ENCODE results near the gene TMEM50A.
"Not testable (repeated sequence)": the region's sequence is repeated elsewhere in the genome, so short reads cannot be mapped to it uniquely, and the experiment has no call there.

Gene TMEM50A

DNA sequence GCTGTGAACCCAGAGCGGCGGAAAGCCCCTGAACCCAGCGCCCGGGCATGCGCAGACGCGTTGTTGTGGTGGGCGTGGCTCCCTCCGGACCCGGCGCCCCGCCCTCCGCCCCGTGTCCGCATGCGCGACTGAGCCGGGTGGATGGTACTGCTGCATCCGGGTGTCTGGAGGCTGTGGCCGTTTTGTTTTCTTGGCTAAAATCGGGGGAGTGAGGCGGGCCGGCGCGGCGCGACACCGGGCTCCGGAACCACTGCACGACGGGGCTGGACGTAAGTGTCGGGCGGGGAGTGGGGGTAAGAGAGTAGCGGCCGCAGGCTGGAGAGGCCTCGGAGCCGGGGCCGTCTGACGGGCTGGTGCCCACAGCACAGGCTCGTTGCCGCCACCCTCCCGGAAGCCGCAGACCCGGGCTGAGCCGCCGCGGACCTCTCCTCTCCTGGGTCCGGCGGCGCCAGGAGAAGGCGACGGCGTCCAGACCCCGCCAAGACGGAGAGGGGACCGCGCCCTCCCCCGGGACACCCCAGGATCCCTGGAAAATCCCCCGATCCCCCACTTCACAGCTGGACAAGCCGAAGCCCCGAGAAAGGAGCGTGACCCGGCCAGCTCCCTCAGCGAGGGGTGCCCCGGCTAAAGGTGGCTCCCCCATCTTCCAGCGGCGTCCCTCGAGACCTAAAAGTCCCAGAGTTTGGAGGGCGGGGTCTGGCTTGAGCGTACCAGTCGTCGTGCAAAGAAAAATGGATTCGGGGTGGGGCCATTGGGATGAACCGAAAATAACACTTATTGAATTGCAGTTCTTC is at the start of gene TMEM50A:
TMEM50A (plus strand) TSS at position 147 of the 794 bp plus-strand sequence. CDS start 2,153 bp downstream, outside the sequence.
- in situ Hi-C loops (cut with HindIII; ENCODE audit: low sequenced_read_pairs) = no loop called here

DNA sequence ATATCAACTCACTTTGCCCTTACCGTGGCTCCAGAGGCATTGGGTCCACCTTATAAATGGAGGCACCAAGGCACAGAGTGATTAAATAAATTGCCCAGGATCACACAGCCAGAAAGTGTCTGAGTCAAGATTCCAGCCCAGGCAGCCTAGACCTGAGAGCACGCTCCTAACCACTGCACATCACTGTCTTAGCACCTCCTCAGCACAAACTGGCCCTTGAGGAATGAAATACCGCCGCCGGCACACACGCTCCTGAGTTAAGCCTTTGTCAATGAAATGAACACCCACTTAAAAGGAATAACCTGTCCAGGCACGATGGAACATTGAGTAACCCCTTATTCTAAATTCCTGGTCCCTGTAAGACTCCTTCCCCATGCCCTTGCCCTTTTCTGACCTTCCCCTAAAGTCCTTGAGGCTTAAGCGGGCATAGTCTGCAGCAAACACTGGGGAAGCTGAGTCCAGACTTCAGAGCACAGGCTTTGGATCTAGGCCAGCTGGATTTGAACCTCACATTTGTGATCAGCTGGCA is 49.5 kb upstream of the TMEM50A start:
- in situ Hi-C loops (cut with HindIII; ENCODE audit: low sequenced_read_pairs) = not testable (repeated sequence)

DNA sequence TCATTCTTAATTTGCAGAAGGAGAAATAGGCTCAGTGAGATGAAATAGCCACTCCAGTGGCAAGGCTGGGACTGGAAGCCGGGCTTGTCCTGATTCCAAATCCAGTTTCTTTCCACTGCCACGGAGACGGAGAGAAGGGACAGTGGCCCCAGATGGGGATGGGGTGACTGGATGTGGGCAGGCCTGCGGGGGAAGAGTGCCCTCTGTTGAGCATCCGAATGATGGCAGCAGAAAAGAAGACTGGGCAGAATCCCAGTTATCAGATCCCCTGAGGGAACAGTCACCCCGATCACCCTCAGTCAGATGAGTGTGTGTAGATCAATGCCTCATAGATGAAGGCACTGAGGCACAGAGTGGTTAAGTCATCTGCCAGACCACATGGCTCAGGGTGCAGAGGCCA is 48.1 kb upstream of the TMEM50A start:
- in situ Hi-C loops (cut with HindIII; ENCODE audit: low sequenced_read_pairs) = not testable (repeated sequence)

DNA sequence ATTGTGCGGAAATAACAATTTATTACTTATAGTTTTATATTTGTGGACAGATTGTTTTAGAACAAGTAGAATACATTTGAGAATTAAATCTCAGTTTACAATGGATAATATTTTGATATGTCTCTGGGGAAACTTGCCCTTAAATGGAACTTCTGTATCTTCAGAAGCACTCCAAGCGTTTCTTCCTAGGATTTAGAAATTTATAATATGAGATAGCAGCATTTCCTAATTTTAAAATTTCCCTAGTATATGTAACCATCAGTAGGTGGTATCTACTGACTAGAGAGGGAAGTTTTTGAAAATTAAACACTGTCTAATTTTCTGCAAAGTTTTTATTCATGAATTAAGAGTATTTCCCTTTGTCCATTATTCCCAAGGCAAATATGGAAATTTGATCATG is 44.7 kb upstream of the TMEM50A start:
- in situ Hi-C loops (cut with HindIII; ENCODE audit: low sequenced_read_pairs) = not testable (repeated sequence)

DNA sequence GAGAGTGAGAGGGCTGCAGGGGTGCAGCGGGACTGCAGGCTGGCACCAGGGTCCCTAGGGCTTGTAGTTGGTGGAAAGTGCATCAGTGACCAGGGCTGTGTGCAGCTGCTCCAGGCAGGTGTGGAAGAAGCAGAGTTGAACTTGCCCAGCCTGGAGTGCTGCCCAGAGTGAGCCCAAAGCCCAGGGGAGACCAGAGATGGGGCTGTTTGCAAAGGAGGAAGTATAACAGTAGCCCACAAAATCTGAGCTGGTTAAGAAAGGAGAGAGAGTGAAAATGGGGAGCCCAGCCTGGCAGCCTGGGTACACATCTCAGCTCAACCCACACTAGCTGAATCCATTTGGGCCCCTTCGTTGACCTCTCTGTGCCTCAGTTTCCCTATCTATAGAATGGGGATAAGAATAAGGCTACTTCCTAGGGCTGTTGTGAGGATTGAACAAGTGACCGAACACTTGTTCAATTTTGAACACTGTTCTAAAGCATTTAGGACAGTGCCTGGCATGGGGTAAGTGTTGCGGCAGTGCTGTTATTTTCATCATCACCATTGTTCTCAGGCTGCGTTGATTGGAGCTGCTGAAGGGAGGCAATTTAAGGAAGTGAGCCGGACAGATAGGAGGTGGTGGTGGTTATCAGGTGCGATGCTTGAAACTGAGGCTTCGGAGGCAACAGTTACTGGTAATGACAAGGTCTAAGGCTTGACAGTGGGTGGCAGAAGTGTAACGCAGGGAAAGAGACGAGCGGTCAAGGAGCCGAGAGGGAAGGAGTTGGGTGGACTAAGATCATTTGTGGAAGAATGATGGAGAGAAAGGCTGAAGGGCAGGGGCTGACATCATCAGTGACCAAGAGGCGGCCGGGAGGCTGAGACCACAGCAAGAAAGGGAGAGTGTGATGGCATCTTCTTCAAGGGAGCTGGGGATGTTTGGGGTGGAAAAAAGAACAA is 43.0 kb upstream of the TMEM50A start:
- in situ Hi-C loops (cut with HindIII; ENCODE audit: low sequenced_read_pairs) = not testable (repeated sequence)

DNA sequence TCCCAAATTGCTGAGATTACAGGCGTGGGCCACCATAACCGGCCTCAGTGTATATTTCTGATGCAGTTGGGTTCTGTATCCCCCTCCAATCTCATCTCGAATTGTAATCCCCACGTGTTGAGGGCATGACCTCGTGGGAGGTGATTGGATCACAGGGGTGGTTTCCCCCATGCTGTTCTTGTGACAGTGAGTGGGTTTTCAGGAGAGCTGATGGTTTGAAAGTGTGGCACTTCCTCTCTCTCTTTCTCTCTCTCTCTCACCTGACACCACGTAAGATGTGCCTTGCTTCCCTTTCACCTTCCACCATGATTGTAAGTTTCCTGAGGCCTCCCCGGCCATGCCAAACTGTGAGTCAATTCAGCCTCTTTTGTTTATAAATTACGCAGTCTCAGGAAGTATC is 41.6 kb upstream of the TMEM50A start:
- in situ Hi-C loops (cut with HindIII; ENCODE audit: low sequenced_read_pairs) = not testable (repeated sequence)

DNA sequence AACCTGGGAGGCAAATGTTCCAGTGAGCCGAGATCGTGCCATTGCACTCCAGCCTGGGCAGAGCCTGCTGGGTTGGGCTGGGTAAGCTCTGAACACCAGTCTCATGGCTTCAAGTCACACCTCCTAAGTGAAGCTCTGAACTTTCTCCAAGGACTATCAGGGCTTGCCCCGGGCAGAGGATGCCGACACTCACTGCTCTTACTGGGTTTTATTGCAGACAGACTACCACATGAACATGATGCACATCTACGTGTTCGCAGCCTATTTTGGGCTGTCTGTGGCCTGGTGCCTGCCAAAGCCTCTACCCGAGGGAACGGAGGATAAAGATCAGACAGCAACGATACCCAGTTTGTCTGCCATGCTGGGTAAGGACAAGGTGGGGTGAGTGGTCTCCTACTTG is 37.4 kb upstream of the TMEM50A start:
- in situ Hi-C loops (cut with HindIII; ENCODE audit: low sequenced_read_pairs) = not testable (repeated sequence)

DNA sequence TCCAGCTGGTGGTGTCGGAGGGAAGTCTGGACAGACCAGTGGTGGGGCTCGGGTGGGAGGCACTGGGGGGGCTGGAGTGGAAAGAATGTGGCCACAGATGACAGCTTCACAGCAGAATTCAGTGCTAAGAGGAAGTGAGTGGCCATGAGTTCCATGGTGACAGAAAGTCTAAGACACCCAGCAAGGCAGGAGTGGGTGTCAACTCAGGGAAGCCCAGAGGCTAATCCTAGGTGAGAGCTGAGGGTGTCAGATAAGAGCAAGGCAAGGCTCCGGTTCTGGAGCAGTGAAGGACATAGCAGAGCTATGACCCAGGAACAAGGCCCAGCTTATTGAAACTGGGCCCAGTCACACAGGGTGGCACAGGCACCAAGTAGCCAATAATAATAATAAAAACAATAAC is 35.8 kb upstream of the TMEM50A start:
- in situ Hi-C loops (cut with HindIII; ENCODE audit: low sequenced_read_pairs) = not testable (repeated sequence)

DNA sequence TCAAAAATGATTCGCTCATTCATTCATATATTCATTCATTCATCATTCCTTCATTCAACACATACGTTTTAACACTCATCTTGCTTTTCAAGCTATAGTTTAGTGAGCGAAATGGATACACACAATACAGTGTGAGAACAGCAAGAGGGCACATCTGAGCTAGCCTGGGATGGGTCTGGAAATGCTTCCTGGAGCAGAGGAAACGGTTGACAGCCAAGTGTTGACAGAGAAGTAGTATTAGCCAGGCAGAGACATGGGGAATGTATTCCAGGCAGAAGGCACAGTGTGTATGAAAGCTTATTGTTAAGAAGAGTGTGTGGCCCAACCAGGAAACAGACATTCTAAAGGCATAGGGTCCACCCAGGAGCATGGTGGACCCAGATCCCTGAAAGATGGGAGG is 33.2 kb upstream of the TMEM50A start:
- in situ Hi-C loops (cut with HindIII; ENCODE audit: low sequenced_read_pairs) = not testable (repeated sequence)

DNA sequence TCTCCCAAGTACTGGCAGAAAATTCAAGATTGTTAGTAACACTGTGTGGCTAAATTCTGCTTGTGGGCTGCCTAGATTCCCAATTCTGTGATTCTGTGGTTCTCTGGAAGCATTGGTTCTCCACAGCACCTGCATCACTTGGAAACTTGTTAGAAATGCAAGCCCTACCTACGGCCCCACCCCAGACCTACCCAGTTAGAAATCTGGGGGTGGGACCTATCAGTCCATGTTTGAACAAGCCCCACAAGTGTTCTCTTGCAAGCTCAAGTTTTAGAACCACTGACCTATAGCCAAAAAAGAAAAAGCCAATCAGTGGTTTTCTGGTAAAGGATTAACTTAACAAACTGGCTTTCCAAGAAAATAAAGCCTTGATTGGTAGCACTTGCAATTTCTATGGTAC is 30.0 kb upstream of the TMEM50A start:
- in situ Hi-C loops (cut with HindIII; ENCODE audit: low sequenced_read_pairs) = not testable (repeated sequence)

DNA sequence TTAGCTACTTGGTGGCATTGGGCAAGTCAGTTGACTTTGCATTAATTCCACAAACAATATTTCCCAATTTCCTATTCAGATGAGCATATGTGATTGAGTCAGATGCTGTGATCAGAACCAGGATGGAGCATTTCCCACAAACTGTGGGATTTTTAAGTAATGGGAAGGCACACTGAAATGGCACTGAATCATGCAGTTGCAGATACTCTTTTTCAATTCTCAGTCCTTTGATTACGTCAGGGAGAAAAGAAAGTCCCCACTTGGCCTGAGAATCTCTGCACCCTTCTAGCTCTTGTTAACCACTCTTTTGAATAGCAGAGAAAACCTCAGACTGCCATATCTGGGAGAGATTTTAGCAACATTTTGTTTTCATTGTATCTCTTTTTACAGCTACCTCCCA is 29.0 kb upstream of the TMEM50A start:
- in situ Hi-C loops (cut with HindIII; ENCODE audit: low sequenced_read_pairs) = not testable (repeated sequence)

DNA sequence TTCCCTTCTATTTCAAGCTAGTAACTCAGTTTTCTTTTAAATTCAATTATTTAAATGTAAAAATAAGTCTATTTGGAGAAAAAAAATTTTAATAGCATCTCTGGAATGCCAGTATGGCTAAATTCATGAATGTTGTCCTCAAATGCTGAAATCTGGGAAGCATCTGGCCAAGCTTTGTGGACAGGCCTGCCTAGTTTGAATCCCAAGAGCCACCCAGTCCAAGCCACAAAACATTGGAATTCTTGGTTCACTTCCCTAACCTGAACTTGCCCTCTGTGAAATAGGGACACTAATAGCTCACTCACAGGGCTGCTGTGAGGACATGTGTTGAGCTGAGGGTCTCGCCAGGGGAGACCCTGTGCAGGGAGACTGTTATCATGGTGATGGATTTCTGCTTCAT is 28.6 kb upstream of the TMEM50A start:
- in situ Hi-C loops (cut with HindIII; ENCODE audit: low sequenced_read_pairs) = not testable (repeated sequence)

DNA sequence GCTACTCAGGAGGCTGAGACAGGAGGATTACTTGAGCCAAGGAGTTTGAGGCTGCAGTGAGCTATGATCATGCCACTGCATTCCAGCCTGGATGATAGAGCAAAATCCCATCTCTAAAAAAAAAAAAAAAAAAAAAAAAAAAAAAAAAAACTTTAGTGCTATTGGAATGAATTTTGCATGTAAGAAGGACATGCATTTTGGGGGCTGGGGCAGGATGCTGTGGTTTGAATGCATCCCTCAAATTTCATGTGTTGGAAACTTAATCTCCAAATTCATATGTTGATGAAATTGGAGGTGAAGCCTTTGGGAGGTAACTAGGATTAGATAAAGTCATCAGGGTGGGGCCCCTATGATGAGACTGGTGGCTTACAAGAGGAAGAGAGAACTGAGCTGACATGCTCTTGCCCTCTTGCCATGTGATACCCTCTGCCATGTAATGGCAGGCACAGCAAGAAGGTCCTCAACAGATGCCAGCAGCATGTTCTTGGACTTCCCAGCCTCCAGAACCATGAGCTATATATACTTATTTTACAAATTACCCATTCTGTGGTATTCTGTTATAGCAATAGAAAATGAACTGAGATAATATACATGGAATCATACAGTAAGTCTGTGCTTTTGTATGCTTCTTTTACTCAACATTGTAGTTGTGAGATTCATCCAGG is 25.2 kb upstream of the TMEM50A start:
- in situ Hi-C loops (cut with HindIII; ENCODE audit: low sequenced_read_pairs) = not testable (repeated sequence)

DNA sequence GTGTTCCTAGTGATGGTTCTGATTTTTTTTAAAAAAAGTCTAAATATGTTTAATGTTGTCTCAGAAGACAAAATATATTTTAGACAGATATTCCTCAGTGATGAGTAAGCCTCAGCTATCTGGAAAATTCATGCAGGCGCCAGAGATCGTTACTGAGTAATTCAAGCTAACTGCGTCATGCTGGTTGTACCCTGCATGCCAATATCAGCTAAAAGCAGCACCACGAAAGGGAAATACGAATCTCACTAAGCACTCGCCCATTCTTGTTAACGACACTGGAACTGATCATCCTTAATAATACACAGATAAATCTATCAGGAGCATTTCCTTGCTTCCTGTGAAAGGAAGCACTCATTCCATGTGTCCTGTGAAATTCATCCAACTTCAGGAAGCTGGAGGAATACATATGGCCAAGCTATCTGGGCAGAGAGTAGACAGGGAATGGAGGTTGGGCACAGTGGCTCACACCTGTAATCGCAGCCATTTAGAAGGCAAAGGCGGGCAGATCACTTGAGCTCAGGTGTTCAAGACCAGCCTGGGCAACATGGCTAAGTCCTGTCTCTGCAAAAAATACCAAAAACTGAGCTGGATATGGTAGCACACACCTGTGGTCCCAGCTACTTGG is 17.7 kb upstream of the TMEM50A start:
- in situ Hi-C loops (cut with HindIII; ENCODE audit: low sequenced_read_pairs) = not testable (repeated sequence)

DNA sequence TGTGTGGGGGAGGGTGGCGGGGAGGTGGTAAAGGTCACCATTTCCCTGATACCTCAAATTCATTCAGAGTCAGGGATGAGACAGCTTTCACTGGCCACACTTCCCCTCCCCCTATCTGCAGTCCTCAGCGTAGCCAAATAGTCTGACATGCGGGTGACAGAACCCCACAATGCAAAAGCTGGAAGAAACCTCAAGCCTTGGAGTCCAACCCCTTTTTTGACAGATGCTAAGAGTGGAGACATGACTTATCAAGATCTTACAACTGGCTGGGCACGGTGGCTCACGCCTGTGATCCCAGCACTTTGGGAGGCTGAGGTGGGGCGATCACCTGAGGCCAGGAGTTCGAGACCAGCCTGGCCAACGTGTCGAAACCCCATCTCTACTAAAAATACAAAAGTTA is 16.0 kb upstream of the TMEM50A start:
- in situ Hi-C loops (cut with HindIII; ENCODE audit: low sequenced_read_pairs) = not testable (repeated sequence)

DNA sequence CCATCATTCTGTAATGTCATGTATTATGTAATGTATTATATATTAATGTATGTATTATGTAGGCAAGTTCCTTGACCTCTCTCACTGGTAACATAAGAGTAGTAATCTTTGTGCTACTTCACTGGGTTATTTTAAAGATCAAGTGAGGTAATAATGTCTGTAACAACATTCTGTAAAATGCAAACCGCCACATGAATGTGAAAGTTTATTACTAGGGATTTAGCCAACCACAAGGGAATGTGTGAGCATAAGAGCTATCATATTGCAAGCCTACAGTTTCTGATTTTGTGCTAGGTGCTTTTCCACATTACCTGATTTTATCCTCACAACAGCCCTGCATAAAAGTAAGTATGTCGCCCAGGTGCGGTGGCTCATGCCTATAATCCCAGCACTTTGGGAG is 13.7 kb upstream of the TMEM50A start:
- in situ Hi-C loops (cut with HindIII; ENCODE audit: low sequenced_read_pairs) = not testable (repeated sequence)

DNA sequence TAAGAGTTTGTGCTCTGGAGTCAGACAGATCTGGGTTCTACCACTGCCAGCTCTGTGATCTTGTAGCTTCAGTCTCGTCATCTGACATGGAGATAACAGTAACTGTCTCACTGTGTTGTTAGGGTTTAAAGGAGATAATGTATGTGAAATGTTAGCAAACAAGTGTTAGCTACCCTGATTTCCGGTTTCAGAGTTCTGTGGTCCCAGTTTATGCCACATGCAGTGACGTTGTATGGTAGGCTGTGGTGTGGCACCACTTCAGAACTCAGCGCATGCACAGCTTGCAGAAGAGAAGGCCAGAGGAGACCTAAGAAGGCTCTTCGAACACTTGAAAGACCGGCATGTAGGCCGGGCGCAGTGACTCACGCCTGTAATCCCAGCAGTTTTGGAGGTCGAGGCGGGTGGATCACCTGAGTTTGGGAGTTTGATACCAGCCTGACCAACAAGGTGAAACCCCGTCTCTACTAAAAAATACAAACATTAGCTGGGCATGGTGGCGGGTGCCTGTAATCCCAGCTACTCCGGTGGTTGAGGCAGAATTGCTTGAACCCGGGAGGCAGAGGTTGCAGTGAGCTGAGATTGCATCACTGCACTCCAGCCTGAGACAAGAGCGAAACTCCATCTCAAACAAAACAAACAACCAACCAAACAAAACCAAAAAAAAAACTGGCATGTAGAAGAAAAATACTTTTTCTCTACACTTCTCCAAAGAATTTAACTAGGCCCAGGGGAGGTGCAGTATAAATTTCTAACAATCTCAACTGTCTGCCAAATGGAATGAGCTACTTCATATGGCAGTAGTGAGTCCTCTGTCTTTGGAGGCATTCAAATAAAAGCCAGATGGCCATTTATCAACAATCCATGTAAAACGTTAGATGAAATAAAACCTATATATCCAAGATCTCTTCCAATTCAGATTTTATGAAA is 10.0 kb upstream of the TMEM50A start:
- in situ Hi-C loops (cut with HindIII; ENCODE audit: low sequenced_read_pairs) = not testable (repeated sequence)

DNA sequence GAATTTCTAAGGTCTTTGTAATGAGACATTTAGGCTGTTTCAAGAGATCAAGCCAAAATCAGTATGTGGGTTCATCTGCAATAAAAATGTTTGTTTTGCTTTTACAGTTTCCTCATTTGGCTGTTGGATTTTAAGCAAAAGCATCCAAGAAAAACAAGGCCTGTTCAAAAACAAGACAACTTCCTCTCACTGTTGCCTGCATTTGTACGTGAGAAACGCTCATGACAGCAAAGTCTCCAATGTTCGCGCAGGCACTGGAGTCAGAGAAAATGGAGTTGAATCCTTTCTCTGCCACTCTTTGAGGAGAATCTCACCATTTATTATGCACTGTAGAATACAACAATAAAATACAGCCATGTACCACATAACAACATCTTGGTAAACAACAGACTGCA is 9.3 kb upstream of the TMEM50A start:
- in situ Hi-C loops (cut with HindIII; ENCODE audit: low sequenced_read_pairs) = not testable (repeated sequence)

DNA sequence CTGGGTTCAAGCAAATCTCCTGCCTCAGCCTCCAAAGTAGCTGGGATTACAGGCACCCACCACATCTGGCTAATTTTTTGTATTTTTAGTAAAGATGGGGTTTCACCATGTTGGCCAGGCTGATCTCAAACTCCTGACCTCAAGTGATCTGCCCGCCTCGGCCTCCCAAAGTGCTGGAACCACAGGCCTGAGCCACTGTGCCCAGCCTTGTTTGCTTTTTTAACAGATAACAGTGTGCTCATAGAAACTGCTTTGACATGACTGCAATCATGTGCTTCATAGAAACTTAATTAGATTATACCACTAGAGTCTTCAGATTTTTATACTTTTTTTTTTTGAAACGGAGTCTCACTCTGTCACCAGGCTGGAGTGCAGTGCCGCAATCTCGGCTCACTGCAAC is 8.8 kb upstream of the TMEM50A start:
- in situ Hi-C loops (cut with HindIII; ENCODE audit: low sequenced_read_pairs) = not testable (repeated sequence)

Data from endothelial cell of hepatic sinusoid (primary cell).